K562 (cell line): ENCODE results near the gene COX4I2. TPM values are rescaled to one million over a fixed set of nuclear protein-coding genes. Genes with fewer than 3 reads are reported as not detected.

Source experiments
- CBFA2T3 ChIP-seq: fragments of 450-650 bp; IDR thresholded peaks from 2 replicates; pipeline ENCODE4 v1.6.1; 2017
- CHD1 ChIP-seq: fragments of 200-600 bp; sonication (generic); IDR thresholded peaks from one replicate; pipeline ENCODE4 v1.6.1; 2012; ENCODE audit warnings: mild to moderate bottlenecking, moderate library complexity, low read length, inconsistent platforms
- EHMT2 ChIP-seq: fragments of 450-650 bp; IDR thresholded peaks from 2 replicates; pipeline ENCODE4 v1.6.1; 2018; ENCODE audit warnings: antibody characterized with exemption
- GATA2 ChIP-seq: sonication (generic); formaldehyde crosslinking; IDR thresholded peaks from 2 replicates; pipeline ENCODE4 v1.4.0; 2020; ENCODE audit warnings: mild to moderate bottlenecking, missing genetic modification reagents
- MAZ ChIP-seq, 2 experiments: fragments of 450-650 bp in 1 of 2; sonication (generic) in 1 of 2; formaldehyde crosslinking; IDR thresholded peaks in 1 of 2; conservative IDR thresholded peaks in 1 of 2; 2 replicates each; pipeline versions ENCODE4 v1.4.0 to v1.5.0; 2020; ENCODE audit warnings: mild to moderate bottlenecking in 1 of 2, missing genetic modification reagents in 1 of 2
- MTF1 ChIP-seq: fragments of 250-450 bp; sonication (Bioruptor Pico); IDR thresholded peaks from 2 replicates; pipeline ENCODE4 v1.9.0; 2021; ENCODE audit warnings: moderate library complexity, mild to moderate bottlenecking, inconsistent platforms, borderline replicate concordance
- POLR2A ChIP-seq: fragments of 450-650 bp; conservative IDR thresholded peaks from 2 replicates; pipeline ENCODE4 v1.6.1; 2016
- PYGO2 ChIP-seq: fragments of 450-650 bp; IDR thresholded peaks from 2 replicates; pipeline ENCODE4 v1.6.1; 2016; ENCODE audit warnings: mild to moderate bottlenecking, missing genetic modification characterization, moderate library complexity, missing compliant biosample characterization
- RBBP5 ChIP-seq: fragments of 200-600 bp; sonication (generic); IDR thresholded peaks from 2 replicates; pipeline ENCODE4 v1.6.1; 2012; ENCODE audit warnings: borderline replicate concordance, mild to moderate bottlenecking, low read length, control low read depth, inconsistent platforms; ENCODE audit not compliant: insufficient read depth, poor library complexity, severe bottlenecking
- RBM22 ChIP-seq: fragments of 200-400 bp; formaldehyde crosslinking; IDR thresholded peaks from 2 replicates; pipeline ENCODE4 v1.6.1; 2018; ENCODE audit warnings: low read length, low read depth; ENCODE audit not compliant: poor library complexity, severe bottlenecking
- SMARCA4 ChIP-seq: fragments of 450-650 bp; IDR thresholded peaks from 2 replicates; pipeline ENCODE4 v1.6.1; 2016
- TAF15 ChIP-seq: fragments of 200-400 bp; formaldehyde crosslinking; IDR thresholded peaks from 2 replicates; pipeline ENCODE4 v1.6.1; 2017; ENCODE audit warnings: mild to moderate bottlenecking, low read depth, low read length, moderate library complexity
- TCF3 ChIP-seq: sonication (generic); formaldehyde crosslinking; IDR thresholded peaks from 2 replicates; pipeline ENCODE4 v1.4.0; 2020; ENCODE audit warnings: mild to moderate bottlenecking, missing genetic modification reagents
- TCF7L2 ChIP-seq: fragments of 150-350 bp; IDR thresholded peaks from 2 replicates; pipeline ENCODE4 v1.6.1; 2016; ENCODE audit warnings: low read depth, mild to moderate bottlenecking, low read length, moderate library complexity
- ZKSCAN3 ChIP-seq: fragments of 250-450 bp; sonication (Bioruptor Pico); IDR thresholded peaks from 2 replicates; pipeline ENCODE4 v1.4.0; 2020
- ZNF263 ChIP-seq: sonication (generic); formaldehyde crosslinking; IDR thresholded peaks from 2 replicates; pipeline ENCODE4 v1.8.0; 2022; ENCODE audit warnings: mild to moderate bottlenecking, missing genetic modification reagents, borderline replicate concordance
- polyA plus RNA-seq, 8 experiments: library from polyadenylated mRNA; depleted of rRNA in 4 of 8; stranded (reverse) in 5 of 8; unstranded in 3 of 8; fragments of >200 nt; fragmentation: Nextera tagmentation in 2 of 8; fragmentation: Illumina TruSeq in 1 of 8; extraction: Ambion mirVana in 2 of 8; extraction: Trizol in 1 of 8; gene quantifications; 2 replicates each; pipeline versions ENCODE4 v1.2.1 to v1.2.3, GENCODE V29; 2011 to 2014; ENCODE audit warnings: inconsistent platforms in 1 of 8, missing spikeins in 1 of 8
- total RNA-seq, 7 experiments: library from RNA; depleted of rRNA in 6 of 7; stranded (reverse); fragments of >200 nt in 6 of 7; fragmentation: Illumina TruSeq in 2 of 7; extraction: Trizol in 2 of 7; gene quantifications; 2 replicates each; pipeline versions ENCODE4 v1.2.1 to v1.2.3, GENCODE V29; 2011 to 2021; ENCODE audit warnings: low replicate concordance in 1 of 7
- TF ChIP-seq, protein P1 (sequence below), 2 experiments: fragments of 200-800 bp in 1 of 2; sonication (Bioruptor generic) in 1 of 2; sonication (generic) in 1 of 2; formaldehyde crosslinking in 1 of 2; IDR thresholded peaks in 1 of 2; conservative IDR thresholded peaks in 1 of 2; 2 replicates each; pipeline versions ENCODE4 v1.5.0 to v1.6.1; 2016 to 2020; ENCODE audit warnings: missing compliant biosample characterization in 1 of 2, missing genetic modification characterization in 1 of 2, missing genetic modification reagents in 1 of 2
- TF ChIP-seq, protein P2 (sequence below): fragments of 250-450 bp; sonication (Bioruptor Pico); IDR thresholded peaks from 2 replicates; pipeline ENCODE4 v1.8.0; 2022; ENCODE audit warnings: inconsistent platforms
- TF ChIP-seq, protein P3 (sequence below): fragments of 450-650 bp; formaldehyde crosslinking; conservative IDR thresholded peaks from 2 replicates; pipeline ENCODE4 v1.4.0; 2022; ENCODE audit warnings: mild to moderate bottlenecking, missing genetic modification characterization
- TF ChIP-seq, protein P4 (sequence below): fragments of 200-800 bp; sonication (Bioruptor generic); IDR thresholded peaks from 2 replicates; pipeline ENCODE4 v1.6.1; 2017; ENCODE audit warnings: missing genetic modification characterization, missing compliant biosample characterization

The COX4I2 gene
- total and polyA plus RNA-seq, 9 of the 15 experiments (the other 6 are each of a cell fraction or from before 2014, with no cell fraction given): not detected

DNA sequence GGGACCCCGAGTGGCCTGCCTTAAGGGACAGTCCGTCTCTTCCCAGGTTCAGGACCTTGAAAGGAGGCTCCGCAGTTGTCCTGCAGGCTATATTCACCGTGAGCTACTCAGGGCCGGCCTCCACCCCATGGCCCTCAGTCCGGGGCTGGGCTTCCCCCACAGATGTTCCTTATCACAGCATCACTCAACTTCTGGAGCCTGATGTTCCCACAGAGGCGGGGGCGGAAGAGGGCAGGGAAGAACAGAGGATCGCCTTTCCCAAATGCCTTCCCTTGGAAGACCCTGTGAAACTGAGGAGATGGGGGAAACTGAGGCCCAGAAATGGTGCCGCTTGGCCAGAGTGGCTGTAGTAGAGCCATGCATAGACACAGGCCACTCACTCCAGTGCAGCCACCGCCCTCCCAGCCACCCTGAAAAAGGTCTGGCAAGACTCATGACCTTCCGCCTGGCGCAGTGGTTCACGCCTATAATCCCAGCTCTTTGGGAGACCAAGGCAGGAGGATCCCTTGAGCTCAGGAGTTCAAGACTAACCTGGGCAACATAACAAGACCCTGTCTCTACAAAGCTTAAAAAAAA is 4.3 kb upstream of the COX4I2 start (continued):
- no peak for TF ChIP-seq RBBP5
- peak; percentile 54; the same call in 1 of the 2 replicates for TF ChIP-seq SMARCA4
- TF ChIP-seq PYGO2 (tag): no peak
- no peak for TF ChIP-seq TAF15
- TF ChIP-seq RBM22: no peak
- TF ChIP-seq CBFA2T3: peak; percentile 48; the same call in 1 of the 2 replicates
- TF ChIP-seq MTF1 (CRISPR knock-in tag): no peak
- no peak for TF ChIP-seq TCF7L2
- no peak for TF ChIP-seq ZKSCAN3 (CRISPR knock-in tag)
- no peak for TF ChIP-seq MAZ (CRISPR knock-in tag; conservative IDR thresholded peaks at IDR 0.05 in 1 of 2, IDR thresholded peaks at IDR 0.05 in 1 of 2)
- TF ChIP-seq POLR2A: no peak
- TF ChIP-seq CHD1: no peak
- TF ChIP-seq, protein P1, sequence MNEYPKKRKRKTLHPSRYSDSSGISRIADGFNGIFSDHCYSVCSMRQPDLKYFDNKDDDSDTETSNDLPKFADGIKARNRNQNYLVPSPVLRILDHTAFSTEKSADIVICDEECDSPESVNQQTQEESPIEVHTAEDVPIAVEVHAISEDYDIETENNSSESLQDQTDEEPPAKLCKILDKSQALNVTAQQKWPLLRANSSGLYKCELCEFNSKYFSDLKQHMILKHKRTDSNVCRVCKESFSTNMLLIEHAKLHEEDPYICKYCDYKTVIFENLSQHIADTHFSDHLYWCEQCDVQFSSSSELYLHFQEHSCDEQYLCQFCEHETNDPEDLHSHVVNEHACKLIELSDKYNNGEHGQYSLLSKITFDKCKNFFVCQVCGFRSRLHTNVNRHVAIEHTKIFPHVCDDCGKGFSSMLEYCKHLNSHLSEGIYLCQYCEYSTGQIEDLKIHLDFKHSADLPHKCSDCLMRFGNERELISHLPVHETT (CRISPR knock-in tag; conservative IDR thresholded peaks at IDR 0.05 in 1 of 2, IDR thresholded peaks at IDR 0.05 in 1 of 2): no peak
- no peak for TF ChIP-seq EHMT2
- peak; percentile 77 for TF ChIP-seq GATA2 (CRISPR knock-in tag)
- TF ChIP-seq, protein P2, sequence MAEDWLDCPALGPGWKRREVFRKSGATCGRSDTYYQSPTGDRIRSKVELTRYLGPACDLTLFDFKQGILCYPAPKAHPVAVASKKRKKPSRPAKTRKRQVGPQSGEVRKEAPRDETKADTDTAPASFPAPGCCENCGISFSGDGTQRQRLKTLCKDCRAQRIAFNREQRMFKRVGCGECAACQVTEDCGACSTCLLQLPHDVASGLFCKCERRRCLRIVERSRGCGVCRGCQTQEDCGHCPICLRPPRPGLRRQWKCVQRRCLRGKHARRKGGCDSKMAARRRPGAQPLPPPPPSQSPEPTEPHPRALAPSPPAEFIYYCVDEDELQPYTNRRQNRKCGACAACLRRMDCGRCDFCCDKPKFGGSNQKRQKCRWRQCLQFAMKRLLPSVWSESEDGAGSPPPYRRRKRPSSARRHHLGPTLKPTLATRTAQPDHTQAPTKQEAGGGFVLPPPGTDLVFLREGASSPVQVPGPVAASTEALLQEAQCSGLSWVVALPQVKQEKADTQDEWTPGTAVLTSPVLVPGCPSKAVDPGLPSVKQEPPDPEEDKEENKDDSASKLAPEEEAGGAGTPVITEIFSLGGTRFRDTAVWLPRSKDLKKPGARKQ: no peak
- TF ChIP-seq ZNF263 (CRISPR knock-in tag): no peak
- TF ChIP-seq, protein P3, sequence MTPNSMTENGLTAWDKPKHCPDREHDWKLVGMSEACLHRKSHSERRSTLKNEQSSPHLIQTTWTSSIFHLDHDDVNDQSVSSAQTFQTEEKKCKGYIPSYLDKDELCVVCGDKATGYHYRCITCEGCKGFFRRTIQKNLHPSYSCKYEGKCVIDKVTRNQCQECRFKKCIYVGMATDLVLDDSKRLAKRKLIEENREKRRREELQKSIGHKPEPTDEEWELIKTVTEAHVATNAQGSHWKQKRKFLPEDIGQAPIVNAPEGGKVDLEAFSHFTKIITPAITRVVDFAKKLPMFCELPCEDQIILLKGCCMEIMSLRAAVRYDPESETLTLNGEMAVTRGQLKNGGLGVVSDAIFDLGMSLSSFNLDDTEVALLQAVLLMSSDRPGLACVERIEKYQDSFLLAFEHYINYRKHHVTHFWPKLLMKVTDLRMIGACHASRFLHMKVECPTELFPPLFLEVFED: no peak
- TF ChIP-seq TCF3: peak; percentile 47
- TF ChIP-seq, protein P4, sequence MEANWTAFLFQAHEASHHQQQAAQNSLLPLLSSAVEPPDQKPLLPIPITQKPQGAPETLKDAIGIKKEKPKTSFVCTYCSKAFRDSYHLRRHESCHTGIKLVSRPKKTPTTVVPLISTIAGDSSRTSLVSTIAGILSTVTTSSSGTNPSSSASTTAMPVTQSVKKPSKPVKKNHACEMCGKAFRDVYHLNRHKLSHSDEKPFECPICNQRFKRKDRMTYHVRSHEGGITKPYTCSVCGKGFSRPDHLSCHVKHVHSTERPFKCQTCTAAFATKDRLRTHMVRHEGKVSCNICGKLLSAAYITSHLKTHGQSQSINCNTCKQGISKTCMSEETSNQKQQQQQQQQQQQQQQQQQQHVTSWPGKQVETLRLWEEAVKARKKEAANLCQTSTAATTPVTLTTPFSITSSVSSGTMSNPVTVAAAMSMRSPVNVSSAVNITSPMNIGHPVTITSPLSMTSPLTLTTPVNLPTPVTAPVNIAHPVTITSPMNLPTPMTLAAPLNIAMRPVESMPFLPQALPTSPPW (CRISPR knock-in tag): peak; percentile 65
- TF ChIP-seq, all 486 proteins: peak for 18
